Measurements from ENCODE around the gene BRD8. TPM values are rescaled to one million over a fixed set of nuclear protein-coding genes. Genes with fewer than 3 reads are reported as not detected.

BRD8 gene
- total RNA-seq, 1 donor from 2014 or later = 138 TPM

- Mint-ChIP-seq H3K36me3 (peaks cover 8% of the 10 kb centered on the region), H3K4me1 (ENCODE audit: unreplicated experiment) (peaks cover 13% of the 10 kb centered on the region), H3K4me3 (no peak overlapping the region), H3K27ac (no peak overlapping the region), H3K27me3 (no peaks in the 10 kb centered on the region), H3K9me3 (no peaks in the 10 kb centered on the region)
- no peak for DNase-seq (ENCODE audit: extremely low spot score, unreplicated experiment)
- TF ChIP-seq CTCF (conservative IDR thresholded peaks at IDR 0.05) = no peak
Observed at GRCh38 chr5:138179277-138179857, 937 bp upstream of the BRD8 start.

- H3K4me1 Mint-ChIP-seq (ENCODE audit: unreplicated experiment) = peaks cover 13% of the 10 kb centered on the region
- no peak for TF ChIP-seq CTCF (conservative IDR thresholded peaks at IDR 0.05)
- H3K27ac Mint-ChIP-seq = no peak overlapping the region
- H3K9me3 Mint-ChIP-seq = no peaks in the 10 kb centered on the region
- H3K36me3 Mint-ChIP-seq = peaks cover 13% of the 10 kb centered on the region
- H3K27me3 Mint-ChIP-seq = no peaks in the 10 kb centered on the region
- DNase-seq (ENCODE audit: extremely low spot score, unreplicated experiment) = no peak
- no peak overlapping the region for H3K4me3 Mint-ChIP-seq
Observed at GRCh38 chr5:138177941-138178515, 402 bp downstream of the BRD8 start.

- no peaks in the 10 kb centered on the region for H3K9me3 Mint-ChIP-seq
- no peak for DNase-seq (ENCODE audit: extremely low spot score, unreplicated experiment)
- H3K4me1 Mint-ChIP-seq (ENCODE audit: unreplicated experiment) = no peaks in the 10 kb centered on the region
- H3K27me3 Mint-ChIP-seq = no peaks in the 10 kb centered on the region
- no peak for TF ChIP-seq CTCF (conservative IDR thresholded peaks at IDR 0.05)
- H3K4me3 Mint-ChIP-seq = no peak overlapping the region
- H3K36me3 Mint-ChIP-seq = peaks cover 36% of the 10 kb centered on the region
- H3K27ac Mint-ChIP-seq = no peak overlapping the region
Observed at GRCh38 chr5:138170299-138170698, 8.1 kb downstream of the BRD8 start.

- Mint-ChIP-seq H3K27me3 (no peaks in the 10 kb centered on the region), H3K9me3 (no peaks in the 10 kb centered on the region), H3K4me3 (no peak overlapping the region), H3K27ac (no peak overlapping the region), H3K4me1 (ENCODE audit: unreplicated experiment) (no peaks in the 10 kb centered on the region), H3K36me3 (peaks cover 44% of the 10 kb centered on the region)
- DNase-seq (ENCODE audit: extremely low spot score, unreplicated experiment) = no peak
- no peak for TF ChIP-seq CTCF (conservative IDR thresholded peaks at IDR 0.05)
Observed at GRCh38 chr5:138169124-138169523, 9.3 kb downstream of the BRD8 start.

- Mint-ChIP-seq H3K27me3 (no peaks in the 10 kb centered on the region), H3K4me3 (no peak overlapping the region), H3K9me3 (no peaks in the 10 kb centered on the region), H3K36me3 (peaks cover 67% of the 10 kb centered on the region), H3K27ac (no peak overlapping the region), H3K4me1 (ENCODE audit: unreplicated experiment) (no peaks in the 10 kb centered on the region)
- DNase-seq (ENCODE audit: extremely low spot score, unreplicated experiment) = no peak
- TF ChIP-seq CTCF (conservative IDR thresholded peaks at IDR 0.05) = no peak
Observed at GRCh38 chr5:138163721-138164120, 14.7 kb downstream of the BRD8 start.
